SJSA1 (cell line): ENCODE data around the gene VRK3. TPM values are rescaled to one million over a fixed set of nuclear protein-coding genes. Genes with fewer than 3 reads are reported as not detected.
A peak's percentile ranks its signal among the peaks of the same experiment; 100 is the strongest.

Experiments
- DNase-seq, 2 experiments: peaks; one replicate each; pipeline ENCODE4 v3.0.0-alpha.2; 2015 to 2020; ENCODE audit warnings: low spot score in 2 of 2, low read depth in 1 of 2
- H3K27ac ChIP-seq: fragments of 250-450 bp; sonication (Bioruptor Pico); 2 replicates; pipeline ENCODE4 v1.5.1; 2020; ENCODE audit warnings: mild to moderate bottlenecking, moderate library complexity
- H3K27me3 ChIP-seq: fragments of 250-450 bp; sonication (Bioruptor Pico); replicated peaks from 2 replicates; pipeline ENCODE4 v1.5.1; 2020; ENCODE audit warnings: mild to moderate bottlenecking, moderate library complexity
- H3K36me3 ChIP-seq: fragments of 250-450 bp; sonication (Bioruptor Pico); 2 replicates; pipeline ENCODE4 v1.5.1; 2020; ENCODE audit warnings: mild to moderate bottlenecking
- H3K4me1 ChIP-seq: fragments of 250-450 bp; sonication (Bioruptor Pico); replicated peaks from 2 replicates; pipeline ENCODE4 v1.6.1; 2021; ENCODE audit warnings: mild to moderate bottlenecking
- H3K4me3 ChIP-seq: fragments of 250-450 bp; sonication (Bioruptor Pico); 2 replicates; pipeline ENCODE4 v1.5.1; 2020; ENCODE audit warnings: mild to moderate bottlenecking
- H3K9me3 ChIP-seq: fragments of 250-450 bp; sonication (Bioruptor Pico); replicated peaks from 2 replicates; pipeline ENCODE4 v1.5.1; 2020; ENCODE audit warnings: mild to moderate bottlenecking
- total RNA-seq: library from RNA; depleted of rRNA; stranded (reverse); fragments of >200 nt; shearing (Covaris generic); gene quantifications from 2 replicates; pipeline ENCODE4 v1.2.3, GENCODE V29; 2014

VRK3 gene
- total RNA-seq, 1 experiment from 2014 or later, result 33.2 TPM

- peak; percentile 58 to 74 for DNase-seq
- Histone ChIP-seq H3K27me3 (peaks cover 5% of the 10 kb centered on the region; the same call in 1 of the 2 replicates), H3K4me3 (no peak overlapping the region), H3K27ac (no peak overlapping the region), H3K4me1 (peaks cover 3% of the 10 kb centered on the region; the same call in 1 of the 2 replicates), H3K36me3 (no peaks in the 10 kb centered on the region; the same call in 1 of the 2 replicates), H3K9me3 (no peaks in the 10 kb centered on the region)
Measured at GRCh38 chr19:49937750-49938381, 87.3 kb downstream of the VRK3 start.

- DNase-seq, result no peak
- no peak overlapping the region for H3K27ac ChIP-seq
- peaks cover 6% of the 10 kb centered on the region for H3K36me3 ChIP-seq
- no peak overlapping the region for H3K4me3 ChIP-seq
- H3K9me3 ChIP-seq, result no peaks in the 10 kb centered on the region
- H3K27me3 ChIP-seq, result no peaks in the 10 kb centered on the region
- H3K4me1 ChIP-seq, result 0 out of 2 replicates have a peak, but pooled peaks cover 3% of the 10 kb centered on the region
Measured at GRCh38 chr19:49936549-49936948, 88.6 kb downstream of the VRK3 start.

DNA sequence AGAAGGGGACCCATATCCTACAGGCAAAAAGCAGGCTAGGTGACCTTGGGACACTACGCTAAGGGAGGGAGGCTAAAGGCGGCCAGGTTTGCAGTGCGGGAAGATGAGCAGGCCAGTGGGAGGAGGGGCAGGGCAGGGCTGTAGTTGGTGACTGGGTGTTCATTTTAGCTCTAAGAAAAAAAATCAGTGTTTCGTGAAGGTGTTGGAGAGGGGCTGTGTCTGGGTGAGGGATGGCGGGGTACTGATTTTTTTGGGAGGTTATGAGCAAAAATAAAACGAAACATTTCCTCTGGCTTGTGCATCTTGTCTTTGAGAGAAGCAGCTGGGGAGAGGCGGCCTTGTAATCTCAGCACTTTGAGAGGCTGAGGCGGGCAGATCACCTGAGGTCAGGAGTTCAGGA lies 91.5 kb downstream of the VRK3 start:
- H3K27ac ChIP-seq, result no peak overlapping the region
- H3K4me1 ChIP-seq, result peaks cover 6% of the 10 kb centered on the region; the same call in 1 of the 2 replicates
- no peaks in the 10 kb centered on the region for H3K27me3 ChIP-seq
- H3K36me3 ChIP-seq, result peaks cover 22% of the 10 kb centered on the region
- no peak for DNase-seq
- H3K4me3 ChIP-seq, result no peak overlapping the region
- no peaks in the 10 kb centered on the region for H3K9me3 ChIP-seq

DNA sequence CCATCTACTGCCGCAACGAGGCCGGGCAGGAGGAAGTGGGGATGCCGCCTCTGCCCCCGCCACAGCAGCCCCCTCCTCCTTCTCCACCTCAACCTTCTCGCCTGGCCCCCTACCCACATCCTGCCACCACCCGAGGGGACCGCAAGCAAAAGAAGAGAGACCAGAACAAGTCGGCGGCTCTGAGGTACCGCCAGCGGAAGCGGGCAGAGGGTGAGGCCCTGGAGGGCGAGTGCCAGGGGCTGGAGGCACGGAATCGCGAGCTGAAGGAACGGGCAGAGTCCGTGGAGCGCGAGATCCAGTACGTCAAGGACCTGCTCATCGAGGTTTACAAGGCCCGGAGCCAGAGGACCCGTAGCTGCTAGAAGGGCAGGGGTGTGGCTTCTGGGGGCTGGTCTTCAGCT lies 92.4 kb downstream of the VRK3 start:
- Histone ChIP-seq H3K9me3 (no peaks in the 10 kb centered on the region), H3K36me3 (peaks cover 29% of the 10 kb centered on the region), H3K4me3 (no peak overlapping the region), H3K27me3 (no peaks in the 10 kb centered on the region), H3K4me1 (peaks cover 8% of the 10 kb centered on the region), H3K27ac (no peak overlapping the region)
- DNase-seq, result no peak

- Histone ChIP-seq H3K4me3 (no peak overlapping the region), H3K36me3 (peaks cover 36% of the 10 kb centered on the region), H3K9me3 (no peaks in the 10 kb centered on the region), H3K27ac (no peak overlapping the region), H3K4me1 (peaks cover 12% of the 10 kb centered on the region), H3K27me3 (no peaks in the 10 kb centered on the region)
- no peak for DNase-seq
Measured at GRCh38 chr19:49932041-49932451, 93.1 kb downstream of the VRK3 start.

- H3K27me3 ChIP-seq, result no peaks in the 10 kb centered on the region
- DNase-seq, result no peak
- peaks cover 12% of the 10 kb centered on the region for H3K4me1 ChIP-seq
- H3K36me3 ChIP-seq, result peaks cover 41% of the 10 kb centered on the region
- H3K4me3 ChIP-seq, result no peak overlapping the region
- H3K9me3 ChIP-seq, result no peaks in the 10 kb centered on the region
- H3K27ac ChIP-seq, result no peak overlapping the region
Measured at GRCh38 chr19:49931293-49932040, 93.7 kb downstream of the VRK3 start.

- H3K36me3 ChIP-seq, result peaks cover 50% of the 10 kb centered on the region
- no peaks in the 10 kb centered on the region for H3K9me3 ChIP-seq
- H3K27me3 ChIP-seq, result no peaks in the 10 kb centered on the region
- peaks cover 12% of the 10 kb centered on the region for H3K4me1 ChIP-seq
- H3K27ac ChIP-seq, result no peak overlapping the region
- DNase-seq, result no peak
- H3K4me3 ChIP-seq, result no peak overlapping the region
Measured at GRCh38 chr19:49930483-49931011, 94.6 kb downstream of the VRK3 start.

DNA sequence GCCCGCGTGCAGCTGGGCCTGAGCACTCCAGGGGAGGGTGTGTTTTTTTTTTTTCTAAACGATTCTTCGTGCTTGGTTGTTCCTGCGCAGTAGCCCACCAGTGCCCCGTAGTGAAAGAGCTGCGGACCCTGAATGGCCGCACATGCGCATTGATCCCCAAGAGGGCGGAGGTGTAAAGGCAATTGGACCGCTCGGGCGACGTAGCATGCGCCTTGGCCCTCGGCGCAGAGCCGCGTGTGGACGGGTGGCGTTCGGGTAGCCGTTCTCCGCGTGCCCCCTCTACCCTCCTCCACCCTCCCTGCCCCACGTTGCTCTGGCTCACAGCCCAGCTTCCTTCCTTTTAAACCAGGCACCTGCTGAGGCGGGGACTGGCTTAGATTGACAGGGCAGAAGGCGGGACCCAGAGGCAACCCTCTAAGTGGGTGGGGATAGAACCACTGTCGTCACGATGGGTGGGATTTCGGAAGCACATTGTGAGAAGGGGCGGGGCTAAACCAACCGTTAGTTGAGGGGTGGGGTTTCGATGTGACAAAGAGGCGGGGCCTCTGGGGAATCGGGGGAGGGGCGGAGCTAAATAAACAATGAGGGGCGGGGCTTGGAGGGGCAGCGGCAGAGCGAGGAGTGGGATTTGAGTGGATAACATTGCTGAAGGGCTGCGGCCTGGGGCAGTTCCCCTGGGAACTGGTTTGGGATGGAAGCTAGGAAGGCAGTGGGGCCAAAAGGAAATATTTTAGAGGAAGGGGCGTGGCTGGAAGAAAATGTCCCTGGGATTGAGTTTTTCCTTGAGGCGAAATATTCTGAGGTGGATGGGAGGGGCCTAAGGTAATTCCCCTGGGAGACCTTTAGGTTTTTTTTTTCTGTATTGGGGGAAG lies 95.3 kb downstream of the VRK3 start:
- Histone ChIP-seq H3K27me3 (no peaks in the 10 kb centered on the region), H3K4me3 (peak overlapping the region; percentile 79), H3K4me1 (peaks cover 12% of the 10 kb centered on the region), H3K9me3 (no peaks in the 10 kb centered on the region), H3K36me3 (peaks cover 57% of the 10 kb centered on the region), H3K27ac (peak overlapping the region; percentile 97)
- peak; percentile 97 to 98 for DNase-seq

- Histone ChIP-seq H3K36me3 (peaks cover 64% of the 10 kb centered on the region), H3K4me1 (peaks cover 12% of the 10 kb centered on the region), H3K4me3 (peak within 1 kb of the TSS; percentile 79), H3K9me3 (no peaks in the 10 kb centered on the region), H3K27ac (peak within 1 kb of the TSS; percentile 97), H3K27me3 (no peaks in the 10 kb centered on the region)
- peak; percentile 92 to 96 for DNase-seq
Measured at GRCh38 chr19:49929121-49929610, 96.0 kb downstream of the VRK3 start, which contains the start of the genes ATF5 and NUP62. Gene ATF5, plus strand, starts transcription at chr19:49929205. Its CDS starts 1,646 bp downstream, at chr19:49930851. Gene NUP62, minus strand, starts transcription at chr19:49929504. Its CDS starts 19,697 bp downstream, at chr19:49909807.

- Histone ChIP-seq H3K9me3 (no peaks in the 10 kb centered on the region), H3K36me3 (peaks cover 79% of the 10 kb centered on the region), H3K27me3 (no peaks in the 10 kb centered on the region), H3K27ac (no peak overlapping the region), H3K4me3 (peak overlapping the region; percentile 79), H3K4me1 (peaks cover 12% of the 10 kb centered on the region)
- no peak for DNase-seq
Measured at GRCh38 chr19:49927526-49928264, 97.5 kb downstream of the VRK3 start.

DNA sequence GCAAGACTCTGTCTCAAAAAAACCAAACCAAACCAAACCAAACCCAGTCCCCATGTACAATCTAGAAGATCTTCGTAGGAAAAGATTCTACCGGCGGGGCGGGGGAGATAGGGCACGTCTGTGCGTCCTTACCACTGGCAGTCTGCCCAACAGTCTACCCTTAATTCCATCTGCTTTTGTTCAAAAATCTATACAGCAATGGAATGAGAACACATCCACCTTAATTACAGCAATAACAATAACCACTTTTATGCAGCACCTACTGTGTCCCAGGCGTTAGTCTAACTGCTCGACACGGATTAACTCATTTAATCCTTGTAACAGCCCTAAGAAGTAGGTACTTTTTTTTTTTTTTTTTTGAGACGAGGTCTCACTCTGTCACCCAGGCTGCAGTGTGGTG lies 98.7 kb downstream of the VRK3 start:
- no peaks in the 10 kb centered on the region for H3K27me3 ChIP-seq
- H3K4me3 ChIP-seq, result no peak overlapping the region
- peaks cover 83% of the 10 kb centered on the region for H3K36me3 ChIP-seq
- no peaks in the 10 kb centered on the region for H3K9me3 ChIP-seq
- H3K4me1 ChIP-seq, result peaks cover 12% of the 10 kb centered on the region
- DNase-seq, result no peak
- H3K27ac ChIP-seq, result no peak overlapping the region
